Liver (tissue), 3 donors: Measurements from ENCODE around the gene DET1.

Experiments used
- CTCF ChIP-seq: fragments of 150-350 bp; IDR thresholded peaks from 2 replicates; pipeline ENCODE4 v1.5.1; 2017; ENCODE audit warnings: improper control_type of control experiment, low read depth, low read length; ENCODE audit not compliant: missing input control
- EGR1 ChIP-seq, 2 donors: IDR thresholded peaks; 2 replicates each; pipeline ENCODE4 v1.6.1; 2016 to 2018; ENCODE audit warnings: antibody characterized with exemption in 2 of 2, low read depth in 2 of 2
- FOXA1 ChIP-seq: IDR thresholded peaks from 2 replicates; pipeline ENCODE4 v1.6.1; 2016; ENCODE audit warnings: antibody characterized with exemption
- GABPA ChIP-seq, 2 donors: IDR thresholded peaks in 1 of 2; conservative IDR thresholded peaks in 1 of 2; 2 replicates each; pipeline ENCODE4 v1.6.1; 2016; ENCODE audit warnings: antibody characterized with exemption in 2 of 2, mild to moderate bottlenecking in 1 of 2, moderate library complexity in 1 of 2
- HNF4A ChIP-seq, 2 donors: conservative IDR thresholded peaks; 2 replicates each; pipeline ENCODE4 v1.6.1; 2016; ENCODE audit warnings: antibody characterized with exemption in 2 of 2, mild to moderate bottlenecking in 2 of 2
- JUND ChIP-seq, 2 donors: IDR thresholded peaks; 2 replicates each; pipeline ENCODE4 v1.6.1; 2016; ENCODE audit warnings: antibody characterized with exemption in 2 of 2
- RAD21 ChIP-seq, 2 donors: IDR thresholded peaks; 2 replicates each; pipeline ENCODE4 v1.6.1; 2016; ENCODE audit warnings: antibody characterized with exemption in 2 of 2, mild to moderate bottlenecking in 2 of 2
- SP1 ChIP-seq: IDR thresholded peaks from 2 replicates; pipeline ENCODE4 v1.6.1; 2018; ENCODE audit warnings: antibody characterized with exemption, mild to moderate bottlenecking
- YY1 ChIP-seq: IDR thresholded peaks from 2 replicates; pipeline ENCODE4 v1.6.1; 2016; ENCODE audit warnings: antibody characterized with exemption, mild to moderate bottlenecking
- TF ChIP-seq, protein P1 (sequence below): IDR thresholded peaks from 2 replicates; pipeline ENCODE4 v1.6.1; 2016; ENCODE audit warnings: antibody characterized with exemption, mild to moderate bottlenecking
- TF ChIP-seq, protein P2 (sequence below): IDR thresholded peaks from 2 replicates; pipeline ENCODE4 v1.6.1; 2016; ENCODE audit warnings: antibody characterized with exemption
- donor health status: healthy.
- donor health status: healthy.

DNA sequence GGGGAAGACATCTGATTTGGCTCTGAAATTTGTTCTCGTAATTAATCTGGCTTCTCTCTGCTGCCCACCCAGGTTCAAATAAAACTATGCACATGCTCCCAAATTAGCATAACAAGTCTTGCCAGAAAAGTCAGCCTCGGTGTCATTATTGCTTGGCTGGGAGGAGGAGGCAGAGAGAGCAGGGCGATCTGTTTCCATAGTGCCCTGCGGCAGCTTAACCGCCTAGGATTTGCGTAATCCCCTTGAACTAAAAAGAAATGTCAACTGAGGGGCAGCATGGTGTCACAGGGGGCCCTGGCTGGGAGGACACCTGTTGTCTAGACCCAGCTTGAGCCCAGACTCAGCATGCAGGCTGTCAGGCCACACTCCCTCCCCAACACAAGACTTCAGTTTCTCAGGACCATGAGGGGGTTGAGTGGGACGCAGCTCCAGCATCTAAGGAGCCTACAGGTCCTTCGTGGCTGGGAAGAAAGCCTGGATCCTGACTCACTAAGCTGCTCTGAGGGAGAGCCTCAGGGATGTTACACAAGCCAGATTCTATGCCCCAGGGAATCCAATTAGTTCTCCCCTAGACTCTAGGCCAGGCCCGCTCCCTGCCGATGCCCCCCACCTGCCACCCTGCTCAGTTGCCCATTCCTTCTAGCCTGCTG is 61.7 kb downstream of the DET1 start:
- no peak for TF ChIP-seq EGR1 (IDR thresholded peaks at IDR 0.05; ENCODE audit: low read depth in 2 of 2)
- no peak for TF ChIP-seq CTCF
- no peak for TF ChIP-seq SP1
- TF ChIP-seq JUND (IDR thresholded peaks at IDR 0.05): no peak
- TF ChIP-seq, protein P1, sequence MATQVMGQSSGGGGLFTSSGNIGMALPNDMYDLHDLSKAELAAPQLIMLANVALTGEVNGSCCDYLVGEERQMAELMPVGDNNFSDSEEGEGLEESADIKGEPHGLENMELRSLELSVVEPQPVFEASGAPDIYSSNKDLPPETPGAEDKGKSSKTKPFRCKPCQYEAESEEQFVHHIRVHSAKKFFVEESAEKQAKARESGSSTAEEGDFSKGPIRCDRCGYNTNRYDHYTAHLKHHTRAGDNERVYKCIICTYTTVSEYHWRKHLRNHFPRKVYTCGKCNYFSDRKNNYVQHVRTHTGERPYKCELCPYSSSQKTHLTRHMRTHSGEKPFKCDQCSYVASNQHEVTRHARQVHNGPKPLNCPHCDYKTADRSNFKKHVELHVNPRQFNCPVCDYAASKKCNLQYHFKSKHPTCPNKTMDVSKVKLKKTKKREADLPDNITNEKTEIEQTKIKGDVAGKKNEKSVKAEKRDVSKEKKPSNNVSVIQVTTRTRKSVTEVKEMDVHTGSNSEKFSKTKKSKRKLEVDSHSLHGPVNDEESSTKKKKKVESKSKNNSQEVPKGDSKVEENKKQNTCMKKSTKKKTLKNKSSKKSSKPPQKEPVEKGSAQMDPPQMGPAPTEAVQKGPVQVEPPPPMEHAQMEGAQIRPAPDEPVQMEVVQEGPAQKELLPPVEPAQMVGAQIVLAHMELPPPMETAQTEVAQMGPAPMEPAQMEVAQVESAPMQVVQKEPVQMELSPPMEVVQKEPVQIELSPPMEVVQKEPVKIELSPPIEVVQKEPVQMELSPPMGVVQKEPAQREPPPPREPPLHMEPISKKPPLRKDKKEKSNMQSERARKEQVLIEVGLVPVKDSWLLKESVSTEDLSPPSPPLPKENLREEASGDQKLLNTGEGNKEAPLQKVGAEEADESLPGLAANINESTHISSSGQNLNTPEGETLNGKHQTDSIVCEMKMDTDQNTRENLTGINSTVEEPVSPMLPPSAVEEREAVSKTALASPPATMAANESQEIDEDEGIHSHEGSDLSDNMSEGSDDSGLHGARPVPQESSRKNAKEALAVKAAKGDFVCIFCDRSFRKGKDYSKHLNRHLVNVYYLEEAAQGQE: no peak
- TF ChIP-seq HNF4A (conservative IDR thresholded peaks at IDR 0.05): no peak
- TF ChIP-seq, protein P2, sequence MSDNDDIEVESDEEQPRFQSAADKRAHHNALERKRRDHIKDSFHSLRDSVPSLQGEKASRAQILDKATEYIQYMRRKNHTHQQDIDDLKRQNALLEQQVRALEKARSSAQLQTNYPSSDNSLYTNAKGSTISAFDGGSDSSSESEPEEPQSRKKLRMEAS: no peak
- TF ChIP-seq YY1: no peak
- no peak for TF ChIP-seq GABPA (IDR thresholded peaks at IDR 0.05 in 1 of 2, conservative IDR thresholded peaks at IDR 0.05 in 1 of 2)
- TF ChIP-seq FOXA1: no peak
- no peak for TF ChIP-seq RAD21 (IDR thresholded peaks at IDR 0.05)
